Neural progenitor cell (in vitro differentiated cells): Measurements from ENCODE around the gene FBXO39. TPM values are rescaled to one million over a fixed set of nuclear protein-coding genes. Genes with fewer than 3 reads are reported as not detected.

Source experiments
- DNase-seq: peaks from one replicate; pipeline ENCODE4 v3.0.0-alpha.2; 2016; ENCODE audit warnings: low spot score
- H2AFZ ChIP-seq: fragments of 200-600 bp; sonication (generic); replicated peaks from 2 replicates; pipeline ENCODE4 v1.6.1; 2016; ENCODE audit warnings: antibody characterized with exemption
- H3F3A ChIP-seq: fragments of 200-600 bp; sonication (generic); 2 replicates; pipeline ENCODE4 v1.6.1; 2016; ENCODE audit warnings: antibody characterized with exemption, low read depth
- H3K27ac ChIP-seq: fragments of 200-600 bp; sonication (generic); 2 replicates; pipeline ENCODE4 v1.5.1; 2016; ENCODE audit warnings: mild to moderate bottlenecking
- H3K27me3 ChIP-seq: fragments of 200-600 bp; sonication (generic); 2 replicates; pipeline ENCODE4 v1.6.1; 2016; ENCODE audit warnings: mild to moderate bottlenecking, moderate library complexity
- H3K36me3 ChIP-seq: fragments of 200-600 bp; sonication (generic); 2 replicates; pipeline ENCODE4 v1.5.1; 2016
- H3K4me1 ChIP-seq: fragments of 200-600 bp; sonication (generic); 2 replicates; pipeline ENCODE4 v1.6.1; 2016; ENCODE audit warnings: mixed run types
- H3K4me2 ChIP-seq: fragments of 200-600 bp; sonication (generic); 2 replicates; pipeline ENCODE4 v1.6.1; 2016
- H3K4me3 ChIP-seq: fragments of 200-600 bp; sonication (generic); 2 replicates; pipeline ENCODE4 v1.5.1; 2016
- H3K79me2 ChIP-seq: fragments of 200-600 bp; sonication (generic); 2 replicates; pipeline ENCODE4 v1.6.1; 2016; ENCODE audit warnings: low read depth
- H3K9ac ChIP-seq: fragments of 200-600 bp; sonication (generic); 2 replicates; pipeline ENCODE4 v1.6.1; 2016
- H3K9me3 ChIP-seq: fragments of 200-600 bp; sonication (generic); 2 replicates; pipeline ENCODE4 v1.5.1; 2016; ENCODE audit warnings: low read depth
- H4K20me1 ChIP-seq: fragments of 200-600 bp; sonication (generic); 2 replicates; pipeline ENCODE4 v1.6.1; 2016; ENCODE audit warnings: low read depth
- H3K27ac Mint-ChIP-seq: 3 replicates; pipeline ENCODE4 v1.8.0; 2021; ENCODE audit warnings: mixed read lengths
- H3K27me3 Mint-ChIP-seq: 2 replicates; pipeline ENCODE4 v1.8.0; 2022; ENCODE audit warnings: low read depth, mild to moderate bottlenecking, inconsistent platforms, moderate library complexity, mixed read lengths; ENCODE audit not compliant: insufficient read depth
- H3K36me3 Mint-ChIP-seq: 3 replicates; pipeline ENCODE4 v1.8.0; 2021; ENCODE audit warnings: mixed read lengths
- H3K4me1 Mint-ChIP-seq: 3 replicates; pipeline ENCODE4 v1.8.0; 2021; ENCODE audit warnings: mixed read lengths
- H3K4me3 Mint-ChIP-seq: 3 replicates; pipeline ENCODE4 v1.8.0; 2021; ENCODE audit warnings: mild to moderate bottlenecking, moderate library complexity, mixed read lengths
- H3K9me3 Mint-ChIP-seq: 3 replicates; pipeline ENCODE4 v1.8.0; 2020; ENCODE audit warnings: mixed read lengths
- CTCF ChIP-seq: fragments of 200-600 bp; sonication (generic); IDR thresholded peaks from 2 replicates; pipeline ENCODE4 v1.5.1; 2017; ENCODE audit warnings: antibody characterized with exemption, mild to moderate bottlenecking
- EZH2 ChIP-seq: fragments of 200-600 bp; sonication (generic); IDR thresholded peaks from 2 replicates; pipeline ENCODE4 v1.6.1; 2017; ENCODE audit warnings: antibody characterized with exemption, mild to moderate bottlenecking, moderate library complexity
- EZH2phosphoT487 ChIP-seq: fragments of 200-600 bp; sonication (generic); IDR thresholded peaks from 2 replicates; pipeline ENCODE4 v1.6.1; 2017; ENCODE audit warnings: antibody characterized with exemption
- total RNA-seq: library from RNA; depleted of rRNA; stranded (reverse); fragments of >200 nt; gene quantifications from 2 replicates; pipeline ENCODE4 v1.2.3, GENCODE V29; 2015; ENCODE audit warnings: low replicate concordance

FBXO39 gene
- total RNA-seq, 1 donor from 2014 or later, result not detected

GRCh38 chr17:6749519-6749918 is 26.5 kb upstream of the FBXO39 start:
- H3K9me3 ChIP-seq, result no peaks in the 10 kb centered on the region
- H3F3A ChIP-seq, result peaks cover 8% of the 10 kb centered on the region
- Mint-ChIP-seq H3K36me3 (no peaks in the 10 kb centered on the region), H3K9me3 (no peaks in the 10 kb centered on the region), H3K4me3 (no peak overlapping the region), H3K4me1 (peaks cover 19% of the 10 kb centered on the region), H3K27ac (no peak overlapping the region), H3K27me3 (peaks cover 8% of the 10 kb centered on the region)
- no peak overlapping the region for H3K4me2 ChIP-seq
- peaks cover 12% of the 10 kb centered on the region for H3K4me1 ChIP-seq
- no peaks in the 10 kb centered on the region for H3K27me3 ChIP-seq
- no peak for DNase-seq
- H3K4me3 ChIP-seq, result no peak overlapping the region
- no peaks in the 10 kb centered on the region for H3K36me3 ChIP-seq
- H3K27ac ChIP-seq, result no peak overlapping the region
- TF ChIP-seq CTCF (peak; percentile 31), EZH2phosphoT487 (no peak)
- no peak overlapping the region for H2AFZ ChIP-seq
- no peaks in the 10 kb centered on the region for H4K20me1 ChIP-seq
- H3K79me2 ChIP-seq, result no peaks in the 10 kb centered on the region
- no peak overlapping the region for H3K9ac ChIP-seq

GRCh38 chr17:6752068-6752909 is 23.7 kb upstream of the FBXO39 start:
- H2AFZ ChIP-seq, result peak overlapping the region; percentile 38
- peaks cover 8% of the 10 kb centered on the region for H3K27me3 Mint-ChIP-seq
- H3K27ac Mint-ChIP-seq, result peak overlapping the region; percentile 97
- H3F3A ChIP-seq, result peaks cover 8% of the 10 kb centered on the region
- TF ChIP-seq EZH2 (no peak), EZH2phosphoT487 (no peak), CTCF (no peak)
- no peak overlapping the region for H3K4me2 ChIP-seq
- no peak overlapping the region for H3K4me3 Mint-ChIP-seq
- H3K9me3 ChIP-seq, result no peaks in the 10 kb centered on the region
- H3K4me1 ChIP-seq, result peaks cover 20% of the 10 kb centered on the region
- no peak overlapping the region for H3K9ac ChIP-seq
- peaks cover 27% of the 10 kb centered on the region for H3K4me1 Mint-ChIP-seq
- no peak overlapping the region for H3K27ac ChIP-seq
- DNase-seq, result no peak
- H3K27me3 ChIP-seq, result no peaks in the 10 kb centered on the region
- H3K79me2 ChIP-seq, result no peaks in the 10 kb centered on the region
- no peak overlapping the region for H3K4me3 ChIP-seq
- no peaks in the 10 kb centered on the region for H3K9me3 Mint-ChIP-seq
- no peaks in the 10 kb centered on the region for H4K20me1 ChIP-seq
- H3K36me3 Mint-ChIP-seq, result no peaks in the 10 kb centered on the region
- H3K36me3 ChIP-seq, result no peaks in the 10 kb centered on the region

- no peak overlapping the region for H3K9ac ChIP-seq
- H3K27ac ChIP-seq, result no peak overlapping the region
- no peak overlapping the region for H3K4me3 ChIP-seq
- H4K20me1 ChIP-seq, result no peaks in the 10 kb centered on the region
- H3K27me3 Mint-ChIP-seq, result peaks cover 8% of the 10 kb centered on the region
- H3K27me3 ChIP-seq, result no peaks in the 10 kb centered on the region
- peaks cover 27% of the 10 kb centered on the region for H3K4me1 Mint-ChIP-seq
- peak; percentile 57 for DNase-seq
- H3F3A ChIP-seq, result peaks cover 8% of the 10 kb centered on the region
- H2AFZ ChIP-seq, result peak overlapping the region; percentile 38
- no peaks in the 10 kb centered on the region for H3K9me3 ChIP-seq
- no peaks in the 10 kb centered on the region for H3K79me2 ChIP-seq
- H3K27ac Mint-ChIP-seq, result peak overlapping the region; percentile 97
- H3K4me3 Mint-ChIP-seq, result peak overlapping the region; percentile 50
- no peaks in the 10 kb centered on the region for H3K36me3 Mint-ChIP-seq
- H3K36me3 ChIP-seq, result no peaks in the 10 kb centered on the region
- no peak overlapping the region for H3K4me2 ChIP-seq
- peaks cover 20% of the 10 kb centered on the region for H3K4me1 ChIP-seq
- no peaks in the 10 kb centered on the region for H3K9me3 Mint-ChIP-seq
- TF ChIP-seq EZH2, result no peak
- no peak for TF ChIP-seq CTCF
Measured at GRCh38 chr17:6753006-6753445, 23.0 kb upstream of the FBXO39 start.
